ENCODE data around the gene CAMK1.

The CAMK1 gene

DNA sequence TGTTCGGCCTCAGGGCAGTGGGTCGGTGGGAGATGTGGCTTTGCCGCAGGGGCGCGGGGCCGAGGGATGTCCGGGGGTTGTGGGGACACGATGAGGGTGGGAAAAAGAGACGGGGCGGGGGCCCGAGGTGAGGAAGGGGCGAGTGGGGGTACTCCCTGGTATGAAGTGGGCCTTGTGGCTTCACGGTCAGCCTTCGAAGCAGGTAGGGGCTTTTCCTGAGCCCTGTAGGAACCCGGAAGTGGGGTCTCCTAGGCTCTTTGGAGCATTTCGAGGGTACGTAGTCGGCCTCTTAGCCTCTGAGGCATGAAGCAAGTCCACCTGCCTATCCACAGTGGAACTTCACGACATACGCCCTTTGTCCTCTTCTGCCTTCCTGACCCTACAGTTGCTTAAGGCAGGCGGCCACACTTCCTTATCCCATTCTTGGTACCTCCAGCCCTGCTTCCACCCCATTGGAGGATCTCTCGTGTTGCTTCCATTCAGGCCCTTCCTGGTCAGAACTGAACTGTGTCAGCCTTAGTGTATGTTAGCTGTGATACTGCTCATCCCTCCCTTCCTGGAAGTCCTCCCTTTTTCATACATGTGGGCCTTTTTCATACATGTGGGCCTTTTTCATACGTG lies 23.5 kb upstream of the CAMK1 start:
- TF ChIP-seq, protein P1, sequence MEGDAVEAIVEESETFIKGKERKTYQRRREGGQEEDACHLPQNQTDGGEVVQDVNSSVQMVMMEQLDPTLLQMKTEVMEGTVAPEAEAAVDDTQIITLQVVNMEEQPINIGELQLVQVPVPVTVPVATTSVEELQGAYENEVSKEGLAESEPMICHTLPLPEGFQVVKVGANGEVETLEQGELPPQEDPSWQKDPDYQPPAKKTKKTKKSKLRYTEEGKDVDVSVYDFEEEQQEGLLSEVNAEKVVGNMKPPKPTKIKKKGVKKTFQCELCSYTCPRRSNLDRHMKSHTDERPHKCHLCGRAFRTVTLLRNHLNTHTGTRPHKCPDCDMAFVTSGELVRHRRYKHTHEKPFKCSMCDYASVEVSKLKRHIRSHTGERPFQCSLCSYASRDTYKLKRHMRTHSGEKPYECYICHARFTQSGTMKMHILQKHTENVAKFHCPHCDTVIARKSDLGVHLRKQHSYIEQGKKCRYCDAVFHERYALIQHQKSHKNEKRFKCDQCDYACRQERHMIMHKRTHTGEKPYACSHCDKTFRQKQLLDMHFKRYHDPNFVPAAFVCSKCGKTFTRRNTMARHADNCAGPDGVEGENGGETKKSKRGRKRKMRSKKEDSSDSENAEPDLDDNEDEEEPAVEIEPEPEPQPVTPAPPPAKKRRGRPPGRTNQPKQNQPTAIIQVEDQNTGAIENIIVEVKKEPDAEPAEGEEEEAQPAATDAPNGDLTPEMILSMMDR (IDR thresholded peaks at IDR 0.05; ENCODE audit: insufficient read depth, low read depth, low read length, missing control alignments) = no peak
- peak overlapping the region; percentile 86 for H3K4me3 ChIP-seq (ENCODE audit: low read depth, low read length)
- DNase-seq (ENCODE audit: low read depth) = peak; percentile 68

DNA sequence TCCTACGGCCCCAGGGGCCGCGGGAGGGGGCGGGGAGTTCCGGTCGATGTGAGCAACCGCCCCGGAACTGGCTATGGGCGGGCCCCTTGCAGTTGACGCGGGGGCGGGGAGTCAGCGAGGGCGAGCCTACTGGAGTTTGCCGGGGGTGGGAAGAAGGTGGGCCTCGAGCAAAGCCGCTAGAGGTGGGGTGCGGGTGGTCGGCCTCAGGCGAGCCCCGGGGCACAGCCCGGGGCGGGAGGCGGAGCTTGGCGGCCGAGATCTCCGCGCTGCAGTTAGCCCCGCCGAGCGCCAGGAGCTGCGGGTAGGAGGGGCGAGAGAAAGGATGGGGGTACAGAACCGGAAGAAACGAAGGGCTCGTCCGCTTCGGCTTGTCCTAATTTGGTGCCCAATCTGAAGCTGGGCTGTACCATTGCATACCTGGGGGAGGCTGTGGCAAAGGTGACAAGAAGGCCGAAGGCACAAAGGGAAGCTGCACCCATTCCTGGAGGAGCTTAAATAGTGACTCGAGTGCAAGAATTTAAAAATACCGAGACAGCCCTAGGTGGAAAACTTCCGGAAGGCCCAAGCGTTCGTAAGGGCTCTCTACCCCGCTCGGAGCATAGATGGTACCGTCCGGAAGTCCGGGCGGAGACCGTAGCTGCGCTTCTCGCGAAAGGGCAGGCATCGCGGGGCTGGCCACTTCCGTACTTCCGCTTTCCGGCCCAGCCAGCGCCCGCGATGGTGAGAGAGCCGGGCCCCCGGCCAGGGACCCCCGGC lies 22.8 kb upstream of the CAMK1 start, which contains the start of the genes ARPC4 and TADA3:
TSS of gene ARPC4 (plus strand) at position 678 of the 756 bp plus-strand sequence. CDS start at position 718, 40 bp downstream.
TSS of gene TADA3 (minus strand) at position 69 of the 756 bp plus-strand sequence. CDS start 1,007 bp downstream, outside the sequence.
- H3K4me3 ChIP-seq (ENCODE audit: low read depth, low read length) = peak within 1 kb of the TSS; percentile 86
- DNase-seq (ENCODE audit: low read depth) = peak; percentile 98
- TF ChIP-seq, protein P1 (IDR thresholded peaks at IDR 0.05; ENCODE audit: insufficient read depth, low read depth, low read length, missing control alignments) = no peak

DNA sequence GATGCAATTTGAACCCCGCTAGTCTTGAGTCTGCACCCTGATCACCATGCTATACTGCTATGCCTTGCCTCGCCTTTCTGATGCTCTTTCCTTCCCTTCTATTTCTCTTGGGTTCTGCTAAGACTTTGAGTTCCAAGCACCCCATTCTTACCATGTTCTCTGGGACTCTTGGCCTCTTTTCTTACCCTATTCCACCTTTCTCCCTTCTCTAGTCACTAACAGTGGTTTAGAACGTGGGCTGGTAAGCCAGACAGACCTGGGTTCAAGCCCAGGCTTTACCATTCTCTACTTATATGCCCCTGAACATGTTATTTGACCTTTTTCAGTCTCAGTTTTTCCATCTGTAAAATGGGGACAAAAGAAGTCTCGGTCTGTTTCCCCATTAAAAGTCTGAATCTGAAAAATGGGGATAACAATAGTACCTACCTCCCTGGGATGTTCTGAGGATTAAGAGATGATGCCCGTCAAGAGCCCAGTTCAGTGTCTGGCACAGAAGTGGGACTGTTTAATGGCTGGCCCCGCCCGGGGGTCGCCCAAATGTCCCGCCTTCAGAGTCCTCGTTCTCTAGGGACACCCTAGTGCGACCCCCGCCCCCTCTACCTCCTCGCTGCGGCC lies 22.1 kb upstream of the CAMK1 start:
- TF ChIP-seq, protein P1 (IDR thresholded peaks at IDR 0.05; ENCODE audit: insufficient read depth, low read depth, low read length, missing control alignments) = no peak
- no peak for DNase-seq (ENCODE audit: low read depth)
- peak overlapping the region; percentile 86 for H3K4me3 ChIP-seq (ENCODE audit: low read depth, low read length)

DNA sequence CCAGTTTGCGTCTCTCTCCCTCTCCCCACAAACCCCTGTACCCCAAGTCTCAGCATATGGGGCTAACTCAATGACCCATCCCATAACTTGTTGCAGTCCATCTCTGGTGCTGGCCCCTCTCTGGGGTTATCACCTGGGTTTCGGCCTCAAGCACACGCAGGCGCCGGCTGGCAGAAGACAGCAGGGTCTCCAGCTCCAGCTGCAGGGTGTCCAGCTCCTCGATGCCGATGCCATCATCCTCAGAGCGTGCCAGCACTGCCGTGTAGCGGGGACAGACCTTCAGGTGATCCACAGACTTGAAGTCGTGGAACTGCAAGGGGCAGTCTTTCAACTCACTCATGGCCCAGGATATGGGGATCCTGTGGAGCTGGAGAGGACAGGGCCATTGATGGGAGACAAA lies 21.4 kb upstream of the CAMK1 start:
- TF ChIP-seq, protein P1 (IDR thresholded peaks at IDR 0.05; ENCODE audit: insufficient read depth, low read depth, low read length, missing control alignments) = no peak
- peak overlapping the region; percentile 86 for H3K4me3 ChIP-seq (ENCODE audit: low read depth, low read length)
- no peak for DNase-seq (ENCODE audit: low read depth)

DNA sequence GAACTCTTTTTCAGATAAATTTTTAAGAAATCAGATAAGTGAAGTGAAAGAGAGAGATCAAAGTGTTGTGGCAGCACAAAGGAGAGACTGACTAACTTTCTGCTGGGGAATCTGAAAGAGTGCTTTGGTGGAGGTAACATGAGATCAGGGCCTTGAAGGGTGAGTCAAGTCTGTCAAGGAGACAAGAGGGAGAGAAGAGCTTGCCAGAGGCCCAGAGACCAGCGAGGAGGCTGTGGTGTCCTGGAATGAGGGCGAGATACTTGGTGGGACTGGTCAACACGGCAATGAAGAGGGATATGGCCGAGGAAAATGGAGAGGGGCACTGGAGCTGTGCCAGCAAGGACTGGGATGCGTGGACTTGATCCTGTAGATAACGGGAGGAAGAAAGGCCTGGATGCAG lies 18.0 kb upstream of the CAMK1 start:
- TF ChIP-seq, protein P1 (IDR thresholded peaks at IDR 0.05; ENCODE audit: insufficient read depth, low read depth, low read length, missing control alignments) = no peak
- DNase-seq (ENCODE audit: low read depth) = no peak
- H3K4me3 ChIP-seq (ENCODE audit: low read depth, low read length) = no peak overlapping the region

DNA sequence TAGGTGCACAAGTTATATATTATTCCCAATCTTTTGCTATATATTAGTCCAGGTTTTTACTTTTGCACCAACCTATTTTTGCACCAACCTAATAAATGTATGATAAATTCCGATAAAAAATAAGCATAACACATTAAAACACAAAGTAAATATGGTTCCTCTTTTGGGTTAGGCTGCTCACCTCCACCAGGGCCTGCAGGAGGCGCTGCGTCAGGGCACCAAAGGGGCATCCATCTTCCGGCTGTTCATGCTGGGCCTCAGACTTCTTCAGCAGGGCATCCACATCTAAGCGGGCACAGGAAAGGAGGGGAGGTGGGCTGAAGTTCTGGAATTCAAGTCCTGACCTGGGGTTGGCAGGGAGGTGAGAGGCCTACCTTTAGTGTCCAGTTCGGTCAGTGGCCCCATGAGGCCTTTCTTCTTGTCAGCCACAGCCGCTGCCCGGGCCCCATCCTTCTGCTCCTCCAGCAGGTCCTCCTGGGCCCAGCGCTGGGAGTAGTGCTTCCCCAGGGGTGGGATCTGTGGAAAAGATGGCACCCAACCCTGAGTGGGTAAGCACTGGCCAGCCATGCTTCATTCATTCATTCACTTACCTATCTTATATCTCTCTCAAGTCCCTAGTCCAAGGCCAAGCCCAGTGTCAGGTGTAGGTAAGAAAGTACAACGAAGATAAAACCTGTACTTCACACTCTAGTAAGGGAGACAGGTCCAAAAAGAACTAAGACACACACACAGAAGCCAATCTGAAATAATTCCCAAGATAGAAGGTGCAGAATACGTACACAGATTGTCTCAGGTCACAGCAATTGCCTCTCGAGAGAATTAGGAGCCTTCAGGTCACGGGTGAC lies 17.3 kb upstream of the CAMK1 start:
- no peak overlapping the region for H3K4me3 ChIP-seq (ENCODE audit: low read depth, low read length)
- DNase-seq (ENCODE audit: low read depth) = no peak
- TF ChIP-seq, protein P1 (IDR thresholded peaks at IDR 0.05; ENCODE audit: insufficient read depth, low read depth, low read length, missing control alignments) = peak; percentile 59
